PC-9 (cell line): Measurements from ENCODE around the gene MRPS22. TPM values are rescaled to one million over a fixed set of nuclear protein-coding genes. Genes with fewer than 3 reads are reported as not detected.

Experiments
- BruUV-seq: library from RNA; stranded (reverse); fragments of 400-500 nt; replicated peaks from 2 replicates; lab custom pipeline; 2021; lab: Mats Ljungman, UMichigan
- CTCF ChIA-PET: fragments of 300-600 bp; sonication (Branson Sonifier 250); formaldehyde crosslinking; loops from one replicate; lab custom pipeline; 2022; ENCODE audit warnings: antibody characterized with exemption; lab: Charles Lee
- POLR2A ChIA-PET: fragments of 300-600 bp; sonication (Branson Sonifier 250); formaldehyde crosslinking; loops from one replicate; lab custom pipeline; 2022; ENCODE audit warnings: antibody characterized with exemption; ENCODE audit not compliant: unreplicated experiment; lab: Charles Lee
- DNase-seq, 2 experiments: peaks; one replicate each; pipeline versions ENCODE4 v3.0.0 to v3.0.0-alpha.2; 2015 to 2022; ENCODE audit warnings: mixed read lengths in 1 of 2
- H2AFZ ChIP-seq: fragments of 200-600 bp; sonication (generic); 2 replicates; pipeline ENCODE4 v1.8.1; 2017; ENCODE audit warnings: antibody characterized with exemption
- H3F3A ChIP-seq: fragments of 200-600 bp; sonication (generic); 2 replicates; pipeline ENCODE4 v1.8.1; 2017; ENCODE audit warnings: antibody characterized with exemption, mild to moderate bottlenecking, low read depth; ENCODE audit not compliant: insufficient read depth
- H3K27ac ChIP-seq: fragments of 200-600 bp; sonication (generic); 2 replicates; pipeline ENCODE4 v1.6.1; 2016; ENCODE audit warnings: mixed run types
- H3K27me3 ChIP-seq: fragments of 200-600 bp; sonication (generic); 2 replicates; pipeline ENCODE4 v1.6.1; 2016; ENCODE audit warnings: low read depth, mixed run types; ENCODE audit not compliant: insufficient read depth
- H3K36me3 ChIP-seq: fragments of 200-600 bp; sonication (generic); 2 replicates; pipeline ENCODE4 v1.6.1; 2016; ENCODE audit warnings: low read depth, mixed run types
- H3K4me1 ChIP-seq: fragments of 200-600 bp; sonication (generic); replicated peaks from 2 replicates; pipeline ENCODE4 v1.6.1; 2016; ENCODE audit warnings: mixed run types; ENCODE audit not compliant: insufficient read depth
- H3K4me2 ChIP-seq: fragments of 200-600 bp; sonication (generic); 2 replicates; pipeline ENCODE4 v1.6.1; 2017; ENCODE audit warnings: mixed run types
- H3K4me3 ChIP-seq: fragments of 200-600 bp; sonication (generic); 2 replicates; pipeline ENCODE4 v1.6.1; 2016; ENCODE audit warnings: mixed run types
- H3K79me2 ChIP-seq: fragments of 200-600 bp; sonication (generic); 2 replicates; pipeline ENCODE4 v1.6.1; 2017; ENCODE audit warnings: low read depth, mixed run types
- H3K9me2 ChIP-seq: fragments of 200-600 bp; sonication (generic); 2 replicates; pipeline ENCODE4 v1.8.1; 2017; ENCODE audit warnings: mild to moderate bottlenecking; ENCODE audit not compliant: insufficient read depth
- H3K9me3 ChIP-seq: fragments of 200-600 bp; sonication (generic); 2 replicates; pipeline ENCODE4 v1.8.1; 2016; ENCODE audit warnings: low read depth; ENCODE audit not compliant: insufficient read depth
- H4K20me1 ChIP-seq: fragments of 200-600 bp; sonication (generic); 2 replicates; pipeline ENCODE4 v1.8.1; 2017; ENCODE audit not compliant: insufficient read depth
- EZH2 ChIP-seq: fragments of 200-600 bp; sonication (generic); IDR thresholded peaks from 2 replicates; pipeline ENCODE4 v1.8.0; 2017; ENCODE audit warnings: antibody characterized with exemption, low read depth
- intact Hi-C: fragments of 100-400 bp; cut with micrococcal nuclease; formaldehyde crosslinking; loops from one replicate; pipeline ENCODE4 v1.10.0; 2022; ENCODE audit not compliant: unreplicated experiment
- total RNA-seq: library from RNA; stranded (reverse); gene quantifications from 2 replicates; pipeline ENCODE4 v1.2.3, GENCODE V29; 2021
- TF ChIP-seq, protein P1 (sequence below): fragments of 200-600 bp; sonication (generic); conservative IDR thresholded peaks from 2 replicates; pipeline ENCODE4 v1.6.1; 2017; ENCODE audit warnings: mixed run types, antibody characterized with exemption, mild to moderate bottlenecking, moderate library complexity

Gene MRPS22
- total RNA-seq, 1 experiment from 2014 or later: 68.0 TPM

DNA sequence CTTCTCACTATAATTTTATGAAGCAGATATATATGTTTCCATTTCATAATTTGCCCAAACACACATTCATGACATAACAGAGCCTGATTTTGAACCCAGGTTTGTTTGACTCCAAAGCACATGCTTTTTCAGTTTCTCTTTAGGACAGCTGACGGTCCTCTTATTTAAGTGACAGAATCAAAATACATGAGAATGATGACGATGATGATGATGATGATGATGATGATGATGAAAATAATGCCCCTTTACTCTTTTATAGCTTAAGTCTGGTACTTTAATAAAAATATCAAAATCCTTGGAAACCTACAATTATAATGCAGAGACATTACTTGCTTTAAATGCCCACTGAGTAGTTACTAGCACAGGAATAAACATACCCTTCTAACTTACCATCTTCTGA lies 30.3 kb downstream of the MRPS22 start:
- Histone ChIP-seq H3K4me3 (no peak overlapping the region), H3K27ac (no peak overlapping the region), H3K9me2 (no peaks in the 10 kb centered on the region), H4K20me1 (peaks cover 21% of the 10 kb centered on the region), H2AFZ (no peak overlapping the region), H3K36me3 (peaks cover 79% of the 10 kb centered on the region), H3K27me3 (no peaks in the 10 kb centered on the region), H3K79me2 (no peaks in the 10 kb centered on the region; the same call in 1 of the 2 replicates), H3F3A (no peaks in the 10 kb centered on the region), H3K4me2 (no peak overlapping the region), H3K4me1 (no peaks in the 10 kb centered on the region), H3K9me3 (no peaks in the 10 kb centered on the region)
- TF ChIP-seq, protein P1, sequence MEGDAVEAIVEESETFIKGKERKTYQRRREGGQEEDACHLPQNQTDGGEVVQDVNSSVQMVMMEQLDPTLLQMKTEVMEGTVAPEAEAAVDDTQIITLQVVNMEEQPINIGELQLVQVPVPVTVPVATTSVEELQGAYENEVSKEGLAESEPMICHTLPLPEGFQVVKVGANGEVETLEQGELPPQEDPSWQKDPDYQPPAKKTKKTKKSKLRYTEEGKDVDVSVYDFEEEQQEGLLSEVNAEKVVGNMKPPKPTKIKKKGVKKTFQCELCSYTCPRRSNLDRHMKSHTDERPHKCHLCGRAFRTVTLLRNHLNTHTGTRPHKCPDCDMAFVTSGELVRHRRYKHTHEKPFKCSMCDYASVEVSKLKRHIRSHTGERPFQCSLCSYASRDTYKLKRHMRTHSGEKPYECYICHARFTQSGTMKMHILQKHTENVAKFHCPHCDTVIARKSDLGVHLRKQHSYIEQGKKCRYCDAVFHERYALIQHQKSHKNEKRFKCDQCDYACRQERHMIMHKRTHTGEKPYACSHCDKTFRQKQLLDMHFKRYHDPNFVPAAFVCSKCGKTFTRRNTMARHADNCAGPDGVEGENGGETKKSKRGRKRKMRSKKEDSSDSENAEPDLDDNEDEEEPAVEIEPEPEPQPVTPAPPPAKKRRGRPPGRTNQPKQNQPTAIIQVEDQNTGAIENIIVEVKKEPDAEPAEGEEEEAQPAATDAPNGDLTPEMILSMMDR: no peak
- no peak for TF ChIP-seq EZH2
- no peak for DNase-seq
- BruUV-seq: no TSS peak
- ChIA-PET CTCF (no interaction called here), POLR2A (no interaction called here)
- intact Hi-C loops: no loop called here

DNA sequence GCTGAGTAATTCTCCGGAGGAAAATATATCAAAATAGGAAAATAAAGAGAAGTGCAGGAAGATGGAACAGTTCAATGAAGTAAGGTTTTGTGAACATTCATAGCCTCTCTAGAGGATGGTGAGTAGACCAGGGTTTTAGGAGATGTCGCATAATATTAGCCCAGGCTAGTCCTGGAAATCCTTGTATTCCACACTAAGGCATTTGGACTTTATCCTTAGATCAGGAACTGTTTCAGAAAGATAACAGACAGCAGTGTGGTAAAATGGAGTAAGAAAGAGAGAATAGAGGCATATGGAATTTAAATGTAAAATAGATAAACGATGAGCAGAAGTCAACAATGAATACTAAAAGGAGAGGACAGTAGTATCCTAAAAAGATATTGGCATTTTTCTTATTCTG lies 33.6 kb downstream of the MRPS22 start:
- Histone ChIP-seq H3K79me2 (peaks cover 14% of the 10 kb centered on the region), H3K9me2 (no peaks in the 10 kb centered on the region), H2AFZ (no peak overlapping the region), H3K9me3 (no peaks in the 10 kb centered on the region), H3F3A (no peaks in the 10 kb centered on the region), H3K4me3 (no peak overlapping the region), H3K4me1 (no peaks in the 10 kb centered on the region), H3K36me3 (peaks cover 70% of the 10 kb centered on the region), H4K20me1 (peaks cover 42% of the 10 kb centered on the region), H3K4me2 (no peak overlapping the region), H3K27me3 (no peaks in the 10 kb centered on the region), H3K27ac (no peak overlapping the region)
- no peak for DNase-seq
- CTCF ChIA-PET: interaction anchor here (0.5 kb wide), 1 partner anchor 1139 kb away, joined by 3 read pairs; no protein-coding TSS in a partner anchor
- intact Hi-C loops: no loop called here
- no TSS peak for BruUV-seq
- POLR2A ChIA-PET: no interaction called here
- TF ChIP-seq EZH2: no peak
- TF ChIP-seq, protein P1: no peak

DNA sequence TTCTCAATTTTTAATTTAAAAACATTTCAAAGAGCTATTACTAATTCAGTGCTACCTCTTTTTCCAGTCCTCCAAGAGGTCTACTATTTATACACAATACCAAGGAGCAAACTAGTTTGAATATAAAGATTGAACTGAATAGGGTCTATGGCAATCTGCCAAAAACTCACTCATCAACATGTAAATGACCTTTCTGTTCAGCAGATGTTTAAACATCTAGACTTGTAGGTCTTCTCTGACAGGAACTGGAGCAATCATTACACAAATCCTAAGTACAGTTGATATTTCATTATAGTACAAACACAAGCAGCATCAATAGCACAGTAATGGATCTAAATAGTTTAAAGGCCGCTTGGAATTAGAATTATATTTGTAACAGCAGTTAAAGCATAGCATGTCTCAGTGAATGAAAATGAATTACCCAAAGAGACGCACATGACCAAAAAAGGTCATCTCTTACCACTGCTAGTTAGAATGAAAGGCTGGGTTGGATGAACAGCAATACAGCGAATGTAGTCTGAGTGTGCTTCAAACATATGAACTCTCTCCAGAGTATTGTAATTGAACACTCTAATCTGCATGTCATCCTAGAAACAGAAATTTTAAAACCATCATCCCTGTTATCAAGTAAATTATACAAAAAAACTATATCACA lies 34.9 kb downstream of the MRPS22 start:
- intact Hi-C loops: no loop called here
- no peaks in the 10 kb centered on the region for H3K4me1 ChIP-seq
- DNase-seq: no peak
- peaks cover 67% of the 10 kb centered on the region for H3K36me3 ChIP-seq
- no peak overlapping the region for H3K4me2 ChIP-seq
- ChIA-PET CTCF (no interaction called here), POLR2A (no interaction called here)
- H3K79me2 ChIP-seq: peaks cover 23% of the 10 kb centered on the region
- H3K27ac ChIP-seq: no peak overlapping the region
- H2AFZ ChIP-seq: no peak overlapping the region
- H3K27me3 ChIP-seq: no peaks in the 10 kb centered on the region
- H4K20me1 ChIP-seq: peaks cover 49% of the 10 kb centered on the region
- H3K4me3 ChIP-seq: no peak overlapping the region
- TF ChIP-seq, protein P1: no peak
- TF ChIP-seq EZH2: no peak
- BruUV-seq: no TSS peak
- no peaks in the 10 kb centered on the region for H3K9me3 ChIP-seq
- H3F3A ChIP-seq: 0 out of 2 replicates have a peak, but pooled peaks cover 4% of the 10 kb centered on the region
- no peaks in the 10 kb centered on the region for H3K9me2 ChIP-seq
